Lower leg skin (tissue), 3 donors: Measurements from ENCODE around the gene MUTYH.

Experiments used
- POLR2A ChIP-seq, 2 donors: fragments of 450-650 bp; IDR thresholded peaks; one replicate each; pipeline ENCODE4 v1.6.1; 2016 to 2017; ENCODE audit warnings: antibody characterized with exemption in 2 of 2, mild to moderate bottlenecking in 1 of 2, moderate library complexity in 1 of 2
- TF ChIP-seq, protein P1 (sequence below), 3 donors: fragments of 450-650 bp; IDR thresholded peaks; one replicate each; pipeline ENCODE4 v1.5.1; 2016; ENCODE audit warnings: antibody characterized with exemption in 3 of 3, mild to moderate bottlenecking in 3 of 3, moderate library complexity in 2 of 3

DNA sequence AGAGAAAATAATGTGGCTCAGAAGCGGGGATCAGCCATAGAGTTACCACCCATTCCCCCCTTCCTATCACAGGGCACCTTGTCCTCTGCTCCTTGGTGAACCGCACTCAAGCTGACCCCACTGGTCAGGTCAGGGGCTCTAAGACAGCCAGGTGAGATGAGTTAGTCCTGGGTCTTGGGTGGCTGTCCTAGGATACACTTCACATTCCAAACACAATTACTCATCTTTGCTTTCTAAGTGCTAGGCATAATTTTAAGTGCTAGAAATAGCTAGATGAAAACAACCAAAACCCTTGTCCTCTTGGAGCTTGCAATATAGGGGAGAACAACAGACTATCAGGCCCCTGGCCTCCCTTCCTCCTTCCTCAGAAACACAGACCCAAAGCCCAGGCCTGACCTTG, 7.8 kb upstream of the MUTYH start:
- TF ChIP-seq, protein P1, sequence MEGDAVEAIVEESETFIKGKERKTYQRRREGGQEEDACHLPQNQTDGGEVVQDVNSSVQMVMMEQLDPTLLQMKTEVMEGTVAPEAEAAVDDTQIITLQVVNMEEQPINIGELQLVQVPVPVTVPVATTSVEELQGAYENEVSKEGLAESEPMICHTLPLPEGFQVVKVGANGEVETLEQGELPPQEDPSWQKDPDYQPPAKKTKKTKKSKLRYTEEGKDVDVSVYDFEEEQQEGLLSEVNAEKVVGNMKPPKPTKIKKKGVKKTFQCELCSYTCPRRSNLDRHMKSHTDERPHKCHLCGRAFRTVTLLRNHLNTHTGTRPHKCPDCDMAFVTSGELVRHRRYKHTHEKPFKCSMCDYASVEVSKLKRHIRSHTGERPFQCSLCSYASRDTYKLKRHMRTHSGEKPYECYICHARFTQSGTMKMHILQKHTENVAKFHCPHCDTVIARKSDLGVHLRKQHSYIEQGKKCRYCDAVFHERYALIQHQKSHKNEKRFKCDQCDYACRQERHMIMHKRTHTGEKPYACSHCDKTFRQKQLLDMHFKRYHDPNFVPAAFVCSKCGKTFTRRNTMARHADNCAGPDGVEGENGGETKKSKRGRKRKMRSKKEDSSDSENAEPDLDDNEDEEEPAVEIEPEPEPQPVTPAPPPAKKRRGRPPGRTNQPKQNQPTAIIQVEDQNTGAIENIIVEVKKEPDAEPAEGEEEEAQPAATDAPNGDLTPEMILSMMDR (IDR thresholded peaks at IDR 0.05), result no peak
- no peak for TF ChIP-seq POLR2A (IDR thresholded peaks at IDR 0.05)
